HG03521 (cell line): ENCODE results near the gene SPAG16.
A peak's percentile ranks its signal among the peaks of the same experiment; 100 is the strongest.

Experiments
- ATAC-seq: cut with Tn5 transposase; IDR thresholded peaks from one replicate; pipeline ENCODE4 v1.9.1; 2021; ENCODE audit warnings: mild to moderate bottlenecking, moderate library complexity; ENCODE audit not compliant: unreplicated experiment

Gene SPAG16

DNA sequence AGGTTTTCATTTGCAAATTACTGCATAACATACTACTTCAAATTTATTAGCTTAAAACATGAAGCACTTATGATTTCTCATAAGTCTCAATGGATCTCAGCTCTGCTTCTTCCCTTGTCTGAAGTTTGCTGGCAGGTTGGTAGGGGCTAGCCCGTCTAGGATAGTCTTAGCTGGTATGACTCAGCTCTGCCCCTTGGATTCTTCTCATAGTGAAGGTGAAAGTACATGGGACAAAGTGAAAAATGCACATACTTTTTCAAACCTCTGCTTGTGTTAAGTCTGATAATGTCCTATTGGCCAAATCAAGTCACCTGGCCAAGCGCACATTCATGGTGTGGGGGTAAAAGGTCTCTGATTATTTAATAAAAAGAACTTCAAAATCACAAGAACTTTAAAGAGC lies 941.8 kb downstream of the SPAG16 start:
- ATAC-seq: no peak

DNA sequence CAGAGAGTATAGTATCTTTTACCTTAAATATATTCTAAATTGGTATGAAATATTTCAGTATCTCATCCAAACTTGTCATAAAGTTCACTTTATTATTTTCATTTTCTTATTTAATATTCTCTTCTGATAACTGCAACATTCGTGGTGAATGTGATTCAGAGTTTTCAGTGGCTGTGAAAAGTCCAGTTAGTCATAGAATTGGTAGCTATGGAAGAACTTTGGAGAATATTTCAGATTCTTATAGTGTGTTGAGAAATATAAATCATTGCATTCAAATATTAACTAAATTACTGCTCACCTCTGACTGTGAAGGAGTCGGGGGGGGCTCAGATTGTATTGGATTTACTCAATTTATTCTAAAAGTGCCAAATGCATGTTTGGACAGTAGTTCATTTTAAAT lies 948.0 kb downstream of the SPAG16 start:
- ATAC-seq: no peak

DNA sequence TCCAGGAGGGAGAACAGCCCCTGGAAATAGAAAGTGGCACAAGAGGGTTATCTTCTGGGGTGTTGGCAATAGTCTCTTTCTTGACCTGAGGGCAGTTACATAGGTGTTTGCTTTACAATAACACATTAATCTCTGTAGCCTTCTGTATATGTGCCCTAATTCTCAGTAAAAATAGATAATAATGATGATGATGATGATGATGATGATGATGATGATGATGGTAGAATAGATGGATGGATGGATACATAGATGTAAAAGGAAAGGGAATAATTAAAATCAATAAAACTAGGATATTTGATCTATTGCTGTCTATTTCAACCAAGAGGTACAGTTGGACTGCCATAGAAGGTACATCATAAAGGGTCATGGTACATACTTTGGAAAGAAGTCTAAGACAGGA lies 948.9 kb downstream of the SPAG16 start:
- no peak for ATAC-seq

DNA sequence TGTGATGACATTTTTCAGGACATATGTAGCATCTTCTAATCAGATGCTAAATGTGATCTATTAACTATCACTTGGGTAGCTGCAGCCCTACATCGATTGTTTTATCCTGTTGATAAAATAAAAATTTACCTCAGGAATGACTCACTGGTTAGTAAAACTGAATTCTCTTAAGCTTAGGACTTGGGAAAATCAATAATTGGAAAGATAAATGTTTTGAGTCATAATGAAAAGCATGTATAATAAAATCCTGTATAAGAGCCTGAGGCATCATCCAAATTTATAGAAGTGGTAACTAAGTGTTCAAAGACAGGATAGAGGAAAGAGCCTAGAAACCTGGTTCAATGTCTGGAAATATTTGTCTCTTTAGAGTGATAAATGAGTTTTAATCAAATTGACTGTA lies 958.5 kb downstream of the SPAG16 start:
- ATAC-seq: no peak

DNA sequence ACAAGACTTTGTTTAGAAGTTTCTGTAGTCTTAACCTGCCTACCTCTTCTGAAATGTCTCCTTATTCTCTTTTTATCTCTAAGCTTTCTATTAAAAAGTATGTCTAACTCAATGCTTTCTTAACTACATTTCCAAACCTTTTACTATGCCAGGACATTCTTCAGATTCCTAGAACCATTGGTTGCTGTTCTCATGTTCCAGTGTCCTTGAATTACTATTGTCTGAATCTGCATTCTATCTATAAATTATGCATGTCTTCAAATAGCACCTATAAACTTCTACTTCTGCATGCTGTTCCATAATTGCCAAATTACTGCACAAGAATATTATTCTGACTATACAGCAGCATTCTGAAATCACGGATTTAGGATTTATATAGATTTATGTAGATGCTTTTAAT lies 960.6 kb downstream of the SPAG16 start:
- no peak for ATAC-seq

DNA sequence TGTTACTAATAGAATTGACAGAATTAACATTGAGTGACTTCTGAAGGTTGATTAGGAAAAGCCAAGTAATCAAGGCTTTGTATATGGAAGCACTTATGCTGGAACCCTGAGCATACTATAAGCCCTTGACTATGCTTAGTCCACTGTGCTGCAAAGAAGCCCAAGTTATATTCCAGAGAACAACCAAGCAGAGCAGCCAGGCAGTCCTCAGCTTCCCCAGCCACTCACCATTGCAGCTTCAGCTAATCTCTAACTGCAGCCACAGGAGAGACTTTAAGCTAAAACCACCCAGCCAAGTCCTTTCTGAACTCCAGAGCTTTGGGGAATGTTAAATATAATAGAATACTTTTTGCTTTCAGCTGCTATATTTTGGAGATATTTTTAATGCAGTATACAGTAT lies 962.2 kb downstream of the SPAG16 start:
- no peak for ATAC-seq

DNA sequence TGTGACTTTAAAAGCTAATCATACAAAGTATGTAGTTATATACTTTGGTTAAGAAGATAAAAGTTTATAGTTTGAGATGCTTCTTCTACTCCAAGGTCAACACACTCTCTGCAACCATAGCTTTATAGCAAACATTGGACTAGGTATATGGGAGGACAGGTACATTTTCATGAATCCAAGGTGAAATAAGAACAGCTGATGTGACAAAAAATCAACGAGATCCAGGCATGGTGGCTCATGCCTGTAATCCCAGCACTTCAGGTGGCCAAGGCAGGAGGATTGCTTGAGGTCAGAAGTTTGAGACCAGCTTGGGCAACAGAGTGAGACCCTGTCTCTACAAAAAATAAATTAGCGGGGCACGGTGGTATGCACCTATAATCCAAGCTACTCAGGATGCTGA lies 963.3 kb downstream of the SPAG16 start:
- no peak for ATAC-seq

DNA sequence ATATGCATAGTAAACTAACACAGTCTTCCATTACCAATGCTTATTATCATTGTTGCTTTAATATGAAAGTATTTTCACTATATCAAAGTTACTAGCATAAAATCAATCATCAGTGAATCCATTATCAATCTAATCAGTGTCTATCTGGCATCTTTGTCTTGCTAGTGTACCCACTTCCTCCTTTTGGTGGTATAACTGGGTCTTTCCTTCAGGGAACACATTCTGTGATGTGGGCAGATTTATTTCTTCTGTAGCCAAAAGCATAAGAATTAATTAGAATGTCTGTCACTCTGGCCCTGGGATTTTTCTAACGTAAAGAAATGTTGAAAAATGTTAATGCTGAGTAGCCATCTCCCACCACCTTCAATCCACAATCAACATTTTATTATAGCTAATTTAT lies 970.8 kb downstream of the SPAG16 start:
- ATAC-seq: no peak

DNA sequence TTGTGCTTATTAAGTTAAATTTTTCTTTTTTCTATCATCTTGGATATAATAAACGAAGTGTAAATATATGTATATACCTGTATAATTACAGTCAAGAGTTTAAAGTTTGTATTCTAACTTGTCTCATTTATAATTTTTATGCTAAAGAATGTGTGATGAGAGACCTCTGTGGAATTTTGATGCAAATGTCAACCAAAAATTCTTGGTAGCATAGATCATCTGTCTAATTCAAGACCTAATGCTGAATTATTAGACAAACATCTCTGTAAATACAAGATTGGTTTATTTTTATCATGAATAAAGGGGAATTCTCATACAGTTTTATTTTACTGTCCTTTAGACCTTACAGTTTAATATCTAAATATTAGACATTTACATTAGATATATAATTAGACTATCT lies 977.4 kb downstream of the SPAG16 start:
- no peak for ATAC-seq

DNA sequence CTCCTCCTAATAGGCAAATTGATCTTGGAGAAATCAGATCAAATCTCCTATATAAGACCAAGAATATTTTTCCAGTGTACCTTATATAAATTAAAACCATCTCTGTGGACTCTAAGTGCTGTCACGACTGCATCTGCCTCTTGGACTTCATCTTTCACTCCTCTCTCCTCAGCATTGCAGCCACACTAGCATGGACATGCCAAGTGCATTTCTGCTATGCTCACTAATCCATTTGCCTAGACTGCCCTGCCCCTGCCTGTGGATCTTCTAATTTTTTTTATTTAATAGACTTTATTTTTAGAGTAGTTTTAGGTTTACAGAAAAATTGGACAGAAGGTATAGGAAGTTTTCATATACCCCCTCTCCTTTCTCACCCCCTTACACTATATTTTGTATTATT lies 979.9 kb downstream of the SPAG16 start:
- no peak for ATAC-seq

DNA sequence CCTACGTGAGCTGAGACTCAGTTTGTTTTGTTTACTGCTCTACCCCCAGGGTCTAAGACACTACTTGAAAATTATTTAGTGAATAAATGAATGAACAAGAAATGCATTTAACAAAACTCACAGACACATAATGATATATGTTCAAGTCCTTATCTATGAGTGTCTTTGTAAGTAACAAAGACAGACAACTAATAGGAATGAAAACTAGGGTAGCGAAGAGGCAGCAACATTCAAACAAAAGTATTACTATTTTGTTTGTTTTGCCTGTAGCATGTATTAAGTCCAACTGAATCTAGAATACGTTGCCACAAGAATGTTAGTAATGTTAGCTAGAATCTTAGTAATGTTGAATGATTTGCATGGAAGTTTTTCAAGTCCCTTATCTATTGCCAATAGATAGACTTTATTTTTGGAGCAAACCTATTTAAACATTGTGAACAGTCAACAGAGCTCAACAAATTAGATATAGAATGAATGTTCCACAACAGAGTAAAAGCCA lies 981.8 kb downstream of the SPAG16 start:
- ATAC-seq: no peak

DNA sequence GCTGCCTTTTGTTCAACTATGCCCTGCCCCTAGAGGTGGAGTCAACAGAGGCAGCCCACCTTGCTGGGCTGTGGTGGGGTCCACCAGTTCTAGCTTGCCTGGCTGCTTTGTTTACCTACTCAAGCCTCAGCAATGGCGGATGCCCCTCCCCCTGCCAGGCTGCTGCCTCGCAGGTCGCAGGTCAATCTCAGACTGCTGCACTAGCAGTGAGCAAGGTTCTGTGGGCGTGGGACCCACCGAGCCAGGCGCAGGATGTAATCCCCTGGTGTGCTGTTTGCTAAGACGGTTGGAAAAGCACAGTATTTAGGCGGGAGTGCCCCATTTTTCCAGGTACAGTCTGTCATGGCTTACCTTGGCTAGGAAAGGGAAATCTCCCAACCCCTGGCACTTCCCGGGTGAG lies 993.6 kb downstream of the SPAG16 start:
- ATAC-seq: no peak

DNA sequence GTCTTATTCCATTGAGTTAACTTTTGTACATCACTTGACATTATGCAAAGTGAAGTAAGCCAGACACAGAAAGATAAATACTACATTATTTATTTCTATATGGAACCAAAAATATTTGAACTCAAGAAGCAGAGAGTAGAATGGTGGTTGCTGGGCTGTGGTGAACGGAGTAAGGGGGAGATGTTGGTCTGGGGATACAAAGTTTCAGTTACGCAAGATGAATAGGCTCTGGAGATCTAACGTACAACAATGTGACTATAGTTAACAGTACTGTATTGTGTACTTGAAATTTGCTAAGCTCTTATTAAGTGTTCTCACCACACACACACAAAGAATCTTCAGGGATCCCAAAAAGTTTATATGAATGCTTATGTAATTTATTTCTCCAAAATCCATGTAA lies 1001.7 kb downstream of the SPAG16 start:
- no peak for ATAC-seq

DNA sequence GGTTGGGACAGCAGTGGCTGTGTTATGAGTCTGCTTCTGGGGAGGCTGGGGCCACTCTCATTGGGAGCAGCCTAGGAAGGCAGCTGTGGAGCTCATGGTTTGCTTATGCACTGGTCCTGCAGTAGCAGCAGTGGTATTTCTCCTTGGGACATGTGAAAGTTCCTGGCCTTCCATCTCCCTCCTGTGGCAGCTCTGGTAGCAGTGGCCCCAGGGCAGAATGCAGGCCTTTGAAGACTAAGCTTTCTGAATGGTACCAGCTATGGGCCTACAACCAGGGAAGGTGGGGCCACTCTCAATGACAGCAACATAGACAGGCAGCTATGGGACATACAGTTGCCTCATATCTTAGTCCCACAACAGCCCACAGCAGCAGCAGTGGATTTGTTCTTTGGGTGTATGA lies 1009.3 kb downstream of the SPAG16 start:
- ATAC-seq: no peak

DNA sequence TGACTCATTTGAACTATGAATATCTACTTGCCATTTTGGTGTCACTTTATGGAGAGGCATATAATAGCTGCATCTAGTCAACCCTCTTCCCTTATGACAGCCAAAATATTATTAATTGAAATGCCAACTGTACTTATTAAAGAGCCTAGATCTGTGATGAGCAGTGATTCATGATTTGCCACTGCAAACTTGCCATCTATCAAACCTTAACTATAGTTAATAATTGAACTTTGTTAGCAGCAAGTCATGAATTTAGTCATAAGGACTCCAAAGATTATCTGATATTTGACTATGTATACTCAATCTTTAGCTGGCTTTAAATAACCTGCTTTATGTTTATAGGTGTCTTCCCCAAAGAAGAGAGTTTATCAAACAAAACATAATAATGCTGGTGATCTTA lies 1010.2 kb downstream of the SPAG16 start:
- ATAC-seq: no peak

DNA sequence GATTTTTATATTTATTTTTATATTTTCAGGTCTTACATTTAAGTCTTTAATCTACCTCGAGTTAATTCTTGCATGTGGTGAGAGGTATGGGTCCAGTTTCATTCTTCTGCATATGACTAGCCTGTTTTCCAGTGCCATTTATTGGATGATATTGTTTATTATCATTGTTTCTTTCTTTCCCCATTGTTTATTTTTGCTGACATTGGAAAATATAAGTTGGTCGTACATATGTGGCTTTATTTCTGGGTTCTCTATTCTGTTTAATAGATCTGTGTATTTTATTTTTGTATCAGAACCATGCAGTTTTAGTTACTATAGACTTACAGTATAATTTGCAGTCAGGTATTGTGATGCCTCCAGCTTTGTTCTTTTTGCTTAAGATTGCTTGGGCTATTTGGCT lies 1013.2 kb downstream of the SPAG16 start:
- no peak for ATAC-seq

DNA sequence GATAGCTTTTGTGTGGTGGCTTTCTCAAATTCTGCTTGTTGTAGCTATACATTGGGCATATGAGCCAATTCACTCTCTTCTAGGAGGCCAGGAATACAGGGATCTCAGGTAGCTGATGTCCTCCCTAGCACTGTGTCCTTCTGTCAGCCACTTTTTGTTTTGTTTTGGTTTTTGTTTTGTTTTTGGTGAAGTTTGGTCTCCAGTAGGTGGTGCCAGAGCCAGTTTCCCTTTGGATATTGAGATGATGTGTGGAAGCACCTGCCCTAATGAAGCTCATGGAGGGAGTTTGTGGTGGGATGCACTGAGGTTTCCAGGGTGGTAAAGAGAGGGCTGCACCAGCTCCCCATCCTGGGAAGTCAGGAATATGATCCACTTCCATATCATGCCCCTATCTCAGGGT lies 1026.1 kb downstream of the SPAG16 start:
- ATAC-seq: peak; percentile 57

DNA sequence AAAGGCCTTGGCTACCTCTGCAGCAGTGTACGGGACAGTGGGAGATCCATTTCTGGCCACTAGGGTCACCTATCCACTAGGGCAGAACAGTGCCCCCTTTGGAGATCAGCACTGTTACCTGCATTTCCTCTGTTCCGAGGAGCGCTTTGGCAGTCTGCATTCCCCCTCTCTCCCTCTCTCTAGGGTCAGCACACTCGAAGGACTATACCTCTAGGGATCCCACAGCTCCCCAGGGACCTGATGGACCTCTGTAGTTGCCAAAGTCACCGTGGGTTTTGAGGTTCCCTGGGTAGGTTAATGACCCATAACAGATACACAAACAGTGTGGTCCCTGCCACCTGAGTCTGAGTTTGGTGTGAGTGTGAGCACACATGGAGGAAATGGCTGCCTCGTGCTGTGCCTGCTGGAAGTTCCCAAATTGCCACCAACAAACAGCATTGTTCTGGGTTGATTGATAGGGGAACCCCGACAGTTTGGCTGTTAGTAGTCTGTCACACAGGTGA lies 1026.8 kb downstream of the SPAG16 start:
- ATAC-seq: peak; percentile 60

DNA sequence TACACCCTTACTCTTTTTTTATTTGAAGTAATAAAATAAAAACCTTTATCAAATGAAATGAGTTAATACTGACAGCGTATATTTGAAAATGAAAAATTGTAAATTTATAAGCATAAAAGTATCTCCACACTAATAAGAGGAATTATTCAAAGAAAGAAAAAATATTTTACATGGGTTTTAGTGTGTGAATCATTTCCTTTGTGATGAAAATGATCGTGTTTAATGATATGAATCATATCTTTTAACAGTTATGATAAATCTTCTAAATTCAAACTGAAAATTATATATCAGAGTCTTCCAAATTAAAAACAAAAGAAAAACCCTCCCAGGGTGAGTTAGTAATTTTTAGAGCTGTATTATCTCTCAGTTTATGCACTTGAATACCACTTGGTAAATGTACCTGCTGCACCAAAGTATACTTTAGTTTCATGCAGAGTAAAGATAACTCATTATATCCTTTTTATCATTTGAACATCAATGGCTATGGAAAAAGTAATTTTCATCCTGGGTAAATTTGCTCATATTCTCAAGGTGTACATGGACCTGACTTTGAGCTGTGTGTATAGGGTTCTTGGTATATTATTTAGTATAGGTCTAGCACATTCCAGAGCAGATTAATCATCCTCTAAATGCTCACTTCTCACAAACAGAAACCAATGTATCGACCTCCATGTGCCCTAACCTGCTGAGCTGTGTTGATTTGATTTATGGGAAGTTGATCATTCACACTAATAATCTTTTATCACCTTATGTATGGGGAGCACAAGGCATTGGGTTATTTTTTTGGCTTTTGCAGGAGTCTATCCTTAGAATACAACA lies 1027.9 kb downstream of the SPAG16 start:
- ATAC-seq: no peak

DNA sequence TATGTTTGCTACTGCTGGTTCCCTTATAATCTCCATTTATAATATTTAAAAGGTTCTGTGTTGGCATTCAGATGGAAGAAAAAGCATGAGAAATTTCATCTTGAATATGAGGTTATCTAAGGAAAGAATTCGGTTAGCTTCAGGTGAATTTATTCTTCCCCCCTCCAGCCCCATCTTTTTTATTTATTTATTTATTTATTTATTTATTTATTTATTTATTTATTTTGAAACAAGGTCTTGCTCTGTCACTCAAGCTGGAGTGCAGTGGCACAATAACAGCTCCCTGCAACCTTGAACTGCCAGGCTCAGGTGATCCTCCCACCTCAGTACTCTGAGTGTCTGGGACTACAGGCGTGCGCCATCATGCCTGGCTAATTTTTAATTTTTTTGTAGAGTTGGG lies 1031.1 kb downstream of the SPAG16 start:
- no peak for ATAC-seq

DNA sequence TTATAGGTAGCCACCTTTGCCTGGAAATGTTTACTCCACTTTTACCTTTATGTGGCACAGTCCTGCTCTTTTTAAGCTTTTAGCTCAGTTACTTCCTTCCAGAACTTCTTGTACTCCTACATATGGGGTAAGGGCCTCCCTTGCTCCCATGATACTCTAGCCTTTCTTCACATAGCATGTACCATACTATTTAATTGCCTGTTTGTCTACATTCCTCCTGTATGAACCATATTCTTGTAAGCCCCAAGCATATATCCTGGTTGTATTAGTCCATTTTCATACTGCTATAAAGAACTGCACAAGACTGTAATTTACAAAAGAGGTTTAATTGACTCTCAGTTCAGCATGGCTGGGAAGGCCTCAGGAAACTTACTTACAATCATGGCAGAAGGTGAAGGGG lies 1035.9 kb downstream of the SPAG16 start:
- ATAC-seq: no peak

DNA sequence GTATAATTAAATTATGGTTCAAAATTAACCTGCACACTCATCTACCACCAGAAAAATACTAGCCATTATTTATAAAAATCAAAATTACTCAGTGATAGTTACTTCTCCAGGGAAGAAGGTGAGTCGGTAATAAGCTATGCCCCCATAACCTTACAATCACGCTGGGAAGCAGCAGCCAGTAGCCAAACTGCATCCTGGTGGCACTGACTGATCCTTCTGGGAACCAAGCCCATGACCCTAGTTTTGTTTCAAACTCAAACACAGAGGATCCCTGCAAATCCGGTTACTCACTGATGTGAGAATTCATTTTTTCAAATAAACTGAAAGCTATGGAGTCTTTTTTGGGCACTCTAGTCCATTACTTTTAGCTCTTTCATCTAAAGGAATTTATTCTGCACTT lies 1038.4 kb downstream of the SPAG16 start:
- no peak for ATAC-seq

DNA sequence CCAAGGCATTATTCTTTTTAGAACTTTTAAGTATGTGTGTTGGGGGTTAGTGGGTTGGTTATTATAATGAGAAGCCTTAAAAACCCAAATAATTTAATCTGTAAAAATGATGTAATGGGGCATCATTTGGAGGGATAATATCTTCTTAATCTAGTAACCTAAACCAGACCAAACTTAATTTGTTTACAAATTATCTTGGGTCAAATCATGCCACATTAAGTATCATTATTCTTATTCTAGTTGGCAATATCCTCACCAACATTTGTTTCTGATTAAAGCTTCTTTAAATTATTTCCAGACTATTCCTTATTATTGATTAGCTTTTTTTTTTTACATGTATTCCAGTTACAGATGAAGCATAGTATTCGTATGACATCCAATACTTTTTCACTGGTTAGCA lies 1041.1 kb downstream of the SPAG16 start:
- no peak for ATAC-seq
